Measurements from ENCODE around the gene LMTK2.

The LMTK2 gene

GRCh38 chr7:98240961-98241673, 134.5 kb downstream of the LMTK2 start:
- peak; percentile 39 for DNase-seq

GRCh38 chr7:98241674-98242241, 135.1 kb downstream of the LMTK2 start:
- DNase-seq = no peak

- DNase-seq = no peak
These were observed 135.7 kb downstream of the LMTK2 start for GRCh38 chr7:98242342-98242741.

- no peak for DNase-seq
These were observed 136.3 kb downstream of the LMTK2 start for GRCh38 chr7:98242934-98243333.

- DNase-seq = no peak
These were observed 138.2 kb downstream of the LMTK2 start for GRCh38 chr7:98244871-98245270.

GRCh38 chr7:98248156-98248555, 141.5 kb downstream of the LMTK2 start:
- DNase-seq = no peak

GRCh38 chr7:98249106-98249505, 142.4 kb downstream of the LMTK2 start:
- no peak for DNase-seq

GRCh38 chr7:98250789-98251188, 144.1 kb downstream of the LMTK2 start:
- no peak for DNase-seq

GRCh38 chr7:98251231-98251600, 144.6 kb downstream of the LMTK2 start:
- no peak for DNase-seq

GRCh38 chr7:98251601-98252424, 145.2 kb downstream of the LMTK2 start, which contains the start of gene TECPR1:
TSS of gene TECPR1 (minus strand) at chr7:98252232. CDS start at chr7:98246146, 6,086 bp downstream.
- DNase-seq = peak; percentile 94

GRCh38 chr7:98252425-98253054, 145.9 kb downstream of the LMTK2 start:
- no peak for DNase-seq

- DNase-seq = no peak
These were observed 147.9 kb downstream of the LMTK2 start for GRCh38 chr7:98254516-98254915.

GRCh38 chr7:98254951-98255610, 148.4 kb downstream of the LMTK2 start:
- DNase-seq = no peak

GRCh38 chr7:98256431-98256830, 149.8 kb downstream of the LMTK2 start:
- DNase-seq = no peak

GRCh38 chr7:98257701-98258100, 151.0 kb downstream of the LMTK2 start:
- DNase-seq = no peak

Data from retina (tissue), 1 donor.